ENCODE results near the gene NFE2L3.

DNA sequence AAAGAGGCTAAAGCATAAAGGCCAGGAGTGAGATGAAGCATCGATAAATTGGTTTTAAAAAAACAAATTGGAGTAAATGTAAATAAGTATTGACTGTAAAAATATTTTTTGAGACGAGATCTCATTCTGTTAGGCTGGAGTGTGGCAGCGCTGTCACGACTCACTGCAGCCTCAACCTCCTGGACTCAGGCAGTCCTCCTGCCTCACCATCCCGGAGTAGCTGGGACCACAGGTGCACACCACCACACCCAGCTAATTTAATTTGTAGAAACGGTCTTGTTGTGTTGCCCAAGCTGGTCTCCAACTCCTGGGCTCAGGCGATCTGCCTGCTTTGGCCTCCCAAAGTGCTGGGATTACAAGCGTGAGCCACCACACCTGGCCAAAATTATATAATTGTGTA, 30.7 kb downstream of the NFE2L3 start:
- TF ChIP-seq EZH2 (IDR thresholded peaks at IDR 0.05; ENCODE audit: borderline replicate concordance, low read depth, low read length, poor library complexity, severe bottlenecking) = no peak
- TF ChIP-seq, protein P1, sequence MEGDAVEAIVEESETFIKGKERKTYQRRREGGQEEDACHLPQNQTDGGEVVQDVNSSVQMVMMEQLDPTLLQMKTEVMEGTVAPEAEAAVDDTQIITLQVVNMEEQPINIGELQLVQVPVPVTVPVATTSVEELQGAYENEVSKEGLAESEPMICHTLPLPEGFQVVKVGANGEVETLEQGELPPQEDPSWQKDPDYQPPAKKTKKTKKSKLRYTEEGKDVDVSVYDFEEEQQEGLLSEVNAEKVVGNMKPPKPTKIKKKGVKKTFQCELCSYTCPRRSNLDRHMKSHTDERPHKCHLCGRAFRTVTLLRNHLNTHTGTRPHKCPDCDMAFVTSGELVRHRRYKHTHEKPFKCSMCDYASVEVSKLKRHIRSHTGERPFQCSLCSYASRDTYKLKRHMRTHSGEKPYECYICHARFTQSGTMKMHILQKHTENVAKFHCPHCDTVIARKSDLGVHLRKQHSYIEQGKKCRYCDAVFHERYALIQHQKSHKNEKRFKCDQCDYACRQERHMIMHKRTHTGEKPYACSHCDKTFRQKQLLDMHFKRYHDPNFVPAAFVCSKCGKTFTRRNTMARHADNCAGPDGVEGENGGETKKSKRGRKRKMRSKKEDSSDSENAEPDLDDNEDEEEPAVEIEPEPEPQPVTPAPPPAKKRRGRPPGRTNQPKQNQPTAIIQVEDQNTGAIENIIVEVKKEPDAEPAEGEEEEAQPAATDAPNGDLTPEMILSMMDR (conservative IDR thresholded peaks at IDR 0.05; ENCODE audit: low read depth, low read length) = no peak

All from A673 (cell line).